ENCODE measurements around the gene DHX30.

The DHX30 gene

GRCh38 chr3:47888986-47889757 is 86.2 kb downstream of the DHX30 start:
- no peak for DNase-seq

GRCh38 chr3:47890126-47890827 is 87.3 kb downstream of the DHX30 start:
- DNase-seq: no peak

- no peak for DNase-seq
Observed at GRCh38 chr3:47890828-47891612, 88.1 kb downstream of the DHX30 start.

- no peak for DNase-seq
Observed at GRCh38 chr3:47891613-47892005, 88.7 kb downstream of the DHX30 start.

GRCh38 chr3:47892286-47893040 is 89.5 kb downstream of the DHX30 start:
- no peak for DNase-seq

GRCh38 chr3:47895241-47895640 is 92.3 kb downstream of the DHX30 start:
- DNase-seq: no peak

- DNase-seq: no peak
Observed at GRCh38 chr3:47896736-47897135, 93.8 kb downstream of the DHX30 start.

- no peak for DNase-seq
Observed at GRCh38 chr3:47897954-47898353, 95.0 kb downstream of the DHX30 start.

- DNase-seq: no peak
Observed at GRCh38 chr3:47899495-47900108, 96.7 kb downstream of the DHX30 start.

Measured in NCI-H2029 (cell line).